Astrocyte (in vitro differentiated cells and primary cell): ENCODE data around the gene USP30. TPM values are rescaled to one million over a fixed set of nuclear protein-coding genes. Genes with fewer than 3 reads are reported as not detected.

Source experiments
- DNase-seq: peaks from one replicate; pipeline ENCODE4 v3.0.0-alpha.2; 2010; ENCODE audit warnings: low read depth
- FAIRE-seq: peaks from 2 replicates; lab custom pipeline; 2011; peaks lifted over from hg19 to GRCh38; lab: Jason Lieb, UNC
- H2AFZ ChIP-seq: 2 replicates; pipeline ENCODE4 v1.6.0; 2012; ENCODE audit warnings: low read depth, low read length, inconsistent platforms
- H3K27ac ChIP-seq: 2 replicates; pipeline ENCODE4 v1.5.1; 2011; ENCODE audit warnings: low read depth, low read length, inconsistent platforms
- H3K27me3 ChIP-seq: 2 replicates; pipeline ENCODE4 v1.6.0; 2011; ENCODE audit warnings: low read length, inconsistent platforms; ENCODE audit not compliant: insufficient read depth
- H3K36me3 ChIP-seq: 2 replicates; pipeline ENCODE4 v1.5.1; 2011; ENCODE audit warnings: low read length, inconsistent platforms; ENCODE audit not compliant: insufficient read depth
- H3K4me1 ChIP-seq: 2 replicates; pipeline ENCODE4 v1.5.1; 2011; ENCODE audit warnings: low read length, inconsistent platforms; ENCODE audit not compliant: insufficient read depth
- H3K4me2 ChIP-seq: 2 replicates; pipeline ENCODE4 v1.6.0; 2012; ENCODE audit warnings: low read length, inconsistent platforms
- H3K4me3 ChIP-seq: 2 replicates; pipeline ENCODE4 v1.5.1; 2011; ENCODE audit warnings: low read depth, mild to moderate bottlenecking, low read length, inconsistent platforms; ENCODE audit not compliant: insufficient read depth
- H3K79me2 ChIP-seq: 2 replicates; pipeline ENCODE4 v1.6.0; 2012; ENCODE audit warnings: mild to moderate bottlenecking, low read length, inconsistent platforms; ENCODE audit not compliant: insufficient read depth
- H3K9ac ChIP-seq: 2 replicates; pipeline ENCODE4 v1.6.0; 2012; ENCODE audit warnings: mild to moderate bottlenecking, low read length, inconsistent platforms
- H3K9me3 ChIP-seq: 2 replicates; pipeline ENCODE4 v1.5.1; 2012; ENCODE audit warnings: low read depth, mild to moderate bottlenecking, low read length, inconsistent platforms; ENCODE audit not compliant: insufficient read depth
- H4K20me1 ChIP-seq: 2 replicates; pipeline ENCODE4 v1.6.0; 2012; ENCODE audit warnings: low read length, inconsistent platforms; ENCODE audit not compliant: insufficient read depth
- H3K27ac Mint-ChIP-seq: one replicate; pipeline ENCODE4 v1.8.0; 2021; ENCODE audit warnings: mild to moderate bottlenecking, mixed read lengths; ENCODE audit not compliant: unreplicated experiment
- H3K27me3 Mint-ChIP-seq: one replicate; pipeline ENCODE4 v1.8.0; 2021; ENCODE audit warnings: low read depth, mixed read lengths; ENCODE audit not compliant: unreplicated experiment
- H3K36me3 Mint-ChIP-seq: one replicate; pipeline ENCODE4 v1.8.0; 2021; ENCODE audit warnings: low read depth, mixed read lengths; ENCODE audit not compliant: unreplicated experiment
- H3K4me1 Mint-ChIP-seq: one replicate; pipeline ENCODE4 v1.8.0; 2021; ENCODE audit warnings: low read depth, mixed read lengths; ENCODE audit not compliant: unreplicated experiment
- H3K4me3 Mint-ChIP-seq: one replicate; pipeline ENCODE4 v1.8.0; 2021; ENCODE audit warnings: mild to moderate bottlenecking, moderate library complexity, mixed read lengths; ENCODE audit not compliant: unreplicated experiment
- H3K9me3 Mint-ChIP-seq: one replicate; pipeline ENCODE4 v1.8.0; 2021; ENCODE audit warnings: mild to moderate bottlenecking, mixed read lengths; ENCODE audit not compliant: unreplicated experiment
- EZH2 ChIP-seq: IDR thresholded peaks from 2 replicates; pipeline ENCODE4 v1.6.1; 2012; ENCODE audit warnings: mild to moderate bottlenecking, low read length, inconsistent platforms; ENCODE audit not compliant: insufficient read depth
- total RNA-seq: library from RNA; stranded (reverse); gene quantifications from 2 replicates; pipeline ENCODE4 v1.2.1, GENCODE V29; 2021
- TF ChIP-seq, protein P1 (sequence below): IDR thresholded peaks from 2 replicates; pipeline ENCODE4 v1.5.1; 2011; ENCODE audit warnings: low read depth, mild to moderate bottlenecking, inconsistent platforms, low read length, moderate library complexity; ENCODE audit not compliant: insufficient read depth

The USP30 gene
- total RNA-seq, 1 donor from 2014 or later, result 12.1 TPM

DNA sequence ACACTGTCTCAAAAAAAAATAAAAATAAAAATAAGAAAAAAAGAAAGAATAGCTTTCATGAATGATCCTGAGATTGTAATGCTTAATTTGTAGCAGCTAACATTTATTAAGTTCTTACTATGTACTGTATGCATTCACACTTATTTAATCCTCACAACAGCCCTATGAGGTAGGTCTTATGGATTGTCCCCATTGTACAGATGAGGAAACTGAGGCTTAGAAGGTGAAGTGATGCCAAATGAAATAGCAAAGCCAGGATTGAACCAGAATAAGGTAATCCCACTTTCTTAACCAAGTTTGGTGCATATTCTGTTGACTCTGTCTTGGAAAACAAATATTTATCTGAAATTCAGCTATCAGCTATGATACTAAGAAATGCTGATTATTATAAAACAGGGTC lies 2.1 kb downstream of the USP30 start:
- Mint-ChIP-seq H3K4me1 (no peaks in the 10 kb centered on the region), H3K36me3 (no peaks in the 10 kb centered on the region), H3K9me3 (no peaks in the 10 kb centered on the region), H3K27ac (no peak overlapping the region), H3K27me3 (no peaks in the 10 kb centered on the region), H3K4me3 (no peak overlapping the region)
- Histone ChIP-seq H3K4me2 (no peak overlapping the region), H3K27ac (no peak overlapping the region), H3K9me3 (no peaks in the 10 kb centered on the region), H3K27me3 (no peaks in the 10 kb centered on the region), H3K36me3 (peaks cover 6% of the 10 kb centered on the region), H2AFZ (no peak overlapping the region), H3K9ac (no peak overlapping the region), H4K20me1 (no peaks in the 10 kb centered on the region), H3K4me3 (no peak overlapping the region), H3K4me1 (peaks cover 4% of the 10 kb centered on the region), H3K79me2 (peaks cover 18% of the 10 kb centered on the region)
- no peak for DNase-seq
- TF ChIP-seq, protein P1, sequence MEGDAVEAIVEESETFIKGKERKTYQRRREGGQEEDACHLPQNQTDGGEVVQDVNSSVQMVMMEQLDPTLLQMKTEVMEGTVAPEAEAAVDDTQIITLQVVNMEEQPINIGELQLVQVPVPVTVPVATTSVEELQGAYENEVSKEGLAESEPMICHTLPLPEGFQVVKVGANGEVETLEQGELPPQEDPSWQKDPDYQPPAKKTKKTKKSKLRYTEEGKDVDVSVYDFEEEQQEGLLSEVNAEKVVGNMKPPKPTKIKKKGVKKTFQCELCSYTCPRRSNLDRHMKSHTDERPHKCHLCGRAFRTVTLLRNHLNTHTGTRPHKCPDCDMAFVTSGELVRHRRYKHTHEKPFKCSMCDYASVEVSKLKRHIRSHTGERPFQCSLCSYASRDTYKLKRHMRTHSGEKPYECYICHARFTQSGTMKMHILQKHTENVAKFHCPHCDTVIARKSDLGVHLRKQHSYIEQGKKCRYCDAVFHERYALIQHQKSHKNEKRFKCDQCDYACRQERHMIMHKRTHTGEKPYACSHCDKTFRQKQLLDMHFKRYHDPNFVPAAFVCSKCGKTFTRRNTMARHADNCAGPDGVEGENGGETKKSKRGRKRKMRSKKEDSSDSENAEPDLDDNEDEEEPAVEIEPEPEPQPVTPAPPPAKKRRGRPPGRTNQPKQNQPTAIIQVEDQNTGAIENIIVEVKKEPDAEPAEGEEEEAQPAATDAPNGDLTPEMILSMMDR, result no peak
- no peak for TF ChIP-seq EZH2
- no peak for FAIRE-seq

DNA sequence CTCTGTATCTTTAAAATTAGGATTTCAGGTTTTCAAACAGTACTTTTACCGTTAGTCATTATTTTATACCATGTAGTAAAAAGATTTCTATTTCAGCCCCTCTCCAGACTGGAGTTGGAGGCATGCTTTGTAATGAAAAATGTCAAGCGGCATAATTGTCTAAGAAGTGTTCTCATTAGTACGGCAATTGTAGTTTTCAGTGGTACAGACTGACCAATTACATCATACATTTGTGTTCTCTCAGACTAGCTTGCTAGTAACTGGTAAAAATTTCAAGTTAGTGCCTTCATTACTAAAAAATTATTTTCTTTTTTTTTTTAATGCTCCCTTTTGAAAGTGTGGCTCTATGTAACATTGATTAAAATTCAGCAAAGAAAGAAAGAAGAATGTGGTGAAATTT lies 4.5 kb downstream of the USP30 start:
- no peak for FAIRE-seq

GRCh38 chr12:109057376-109057775 lies 5.0 kb downstream of the USP30 start:
- H3K27ac Mint-ChIP-seq, result no peak overlapping the region
- H3K4me1 Mint-ChIP-seq, result no peaks in the 10 kb centered on the region
- FAIRE-seq (no peak), DNase-seq (no peak)
- no peak overlapping the region for H3K4me3 Mint-ChIP-seq
- Histone ChIP-seq H3K4me3 (no peak overlapping the region), H3K9me3 (no peaks in the 10 kb centered on the region), H3K36me3 (peaks cover 12% of the 10 kb centered on the region), H3K4me2 (no peak overlapping the region), H3K4me1 (peaks cover 4% of the 10 kb centered on the region), H3K27me3 (no peaks in the 10 kb centered on the region), H3K9ac (no peak overlapping the region), H3K79me2 (peaks cover 18% of the 10 kb centered on the region), H2AFZ (no peak overlapping the region), H3K27ac (no peak overlapping the region), H4K20me1 (no peaks in the 10 kb centered on the region)
- H3K9me3 Mint-ChIP-seq, result no peaks in the 10 kb centered on the region
- no peaks in the 10 kb centered on the region for H3K27me3 Mint-ChIP-seq
- H3K36me3 Mint-ChIP-seq, result no peaks in the 10 kb centered on the region
- TF ChIP-seq, protein P1, result no peak
- no peak for TF ChIP-seq EZH2

More for the DNA sequence above, 4.5 kb downstream of the USP30 start:
- Histone ChIP-seq H3K27me3 (no peaks in the 10 kb centered on the region), H3K79me2 (peaks cover 18% of the 10 kb centered on the region), H3K4me2 (no peak overlapping the region), H3K27ac (no peak overlapping the region), H3K9me3 (no peaks in the 10 kb centered on the region), H2AFZ (no peak overlapping the region), H4K20me1 (no peaks in the 10 kb centered on the region), H3K4me3 (no peak overlapping the region), H3K36me3 (peaks cover 12% of the 10 kb centered on the region), H3K4me1 (peaks cover 4% of the 10 kb centered on the region), H3K9ac (no peak overlapping the region)
- Mint-ChIP-seq H3K36me3 (no peaks in the 10 kb centered on the region), H3K4me3 (no peak overlapping the region), H3K9me3 (no peaks in the 10 kb centered on the region), H3K27me3 (no peaks in the 10 kb centered on the region), H3K4me1 (no peaks in the 10 kb centered on the region), H3K27ac (no peak overlapping the region)
- TF ChIP-seq, protein P1, result no peak
- TF ChIP-seq EZH2, result no peak
- no peak for DNase-seq
